ENCODE results near the gene ARIH1. TPM values are rescaled to one million over a fixed set of nuclear protein-coding genes. Genes with fewer than 3 reads are reported as not detected.

ARIH1 gene
- total RNA-seq, 1 donor from 2014 or later, result 54.9 TPM

DNA sequence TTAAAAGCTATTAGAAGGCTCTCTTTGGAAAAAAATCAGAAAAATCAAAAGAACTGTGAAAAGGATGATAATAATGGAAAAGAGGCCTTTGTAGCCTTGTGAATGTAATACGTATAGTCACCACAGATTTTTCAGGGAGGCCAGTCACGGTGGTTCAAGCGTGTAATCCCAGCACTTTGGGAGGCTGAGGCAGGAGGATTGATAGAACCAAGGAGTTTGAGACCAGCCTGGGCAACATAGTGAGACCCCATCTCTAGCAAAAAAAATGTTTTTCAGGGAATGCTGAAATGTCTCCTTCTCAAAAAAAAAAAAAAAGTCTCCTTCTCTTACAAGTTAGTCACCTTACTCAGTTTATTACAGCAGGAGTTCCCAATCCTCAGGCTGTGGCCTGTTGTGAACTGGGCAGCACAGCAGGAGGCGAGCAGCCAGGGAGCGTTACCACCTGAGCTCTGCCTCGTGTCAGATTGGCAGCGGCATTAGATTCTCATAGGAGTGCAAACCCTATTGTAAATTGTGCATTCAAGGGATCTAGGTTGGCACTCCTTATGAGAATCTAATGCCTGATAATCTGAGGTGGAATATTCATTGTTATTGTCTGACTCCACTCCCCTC is 15.9 kb downstream of the ARIH1 start:
- Histone ChIP-seq H3K27me3 (ENCODE audit: control insufficient read depth, insufficient read depth, low read length) (no peaks in the 10 kb centered on the region), H3K36me3 (ENCODE audit: control insufficient read depth, insufficient read depth, low read length) (no peaks in the 10 kb centered on the region), H3K4me3 (ENCODE audit: low read depth, low read length) (no peak overlapping the region)
- TF ChIP-seq CTCF (IDR thresholded peaks at IDR 0.05; ENCODE audit: insufficient read depth, low read length, poor library complexity, severe bottlenecking), result no peak
- no peak for DNase-seq (ENCODE audit: low read depth)

DNA sequence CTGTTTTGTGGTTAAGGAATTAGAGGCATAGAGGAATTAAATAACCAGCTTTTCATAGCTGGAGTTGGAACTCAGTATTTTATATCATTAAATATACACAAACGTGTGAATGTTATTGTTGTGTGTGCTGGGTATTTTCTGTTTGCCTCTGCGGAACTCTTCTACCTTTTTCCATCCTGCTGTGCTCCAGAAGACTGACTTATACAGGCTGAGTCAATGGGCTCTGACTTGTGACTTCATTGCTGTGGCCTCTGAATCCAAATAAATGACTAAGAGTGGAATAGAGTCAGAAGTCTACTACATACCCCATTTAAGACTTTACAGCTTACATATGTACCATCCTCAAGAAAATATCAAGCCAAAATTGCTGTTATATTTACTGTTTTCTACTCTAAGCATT is 17.6 kb downstream of the ARIH1 start:
- no peak for TF ChIP-seq CTCF (IDR thresholded peaks at IDR 0.05; ENCODE audit: insufficient read depth, low read length, poor library complexity, severe bottlenecking)
- no peaks in the 10 kb centered on the region for H3K27me3 ChIP-seq (ENCODE audit: control insufficient read depth, insufficient read depth, low read length)
- H3K4me3 ChIP-seq (ENCODE audit: low read depth, low read length), result no peak overlapping the region
- no peaks in the 10 kb centered on the region for H3K36me3 ChIP-seq (ENCODE audit: control insufficient read depth, insufficient read depth, low read length)
- peak; percentile 59 for DNase-seq (ENCODE audit: low read depth)

DNA sequence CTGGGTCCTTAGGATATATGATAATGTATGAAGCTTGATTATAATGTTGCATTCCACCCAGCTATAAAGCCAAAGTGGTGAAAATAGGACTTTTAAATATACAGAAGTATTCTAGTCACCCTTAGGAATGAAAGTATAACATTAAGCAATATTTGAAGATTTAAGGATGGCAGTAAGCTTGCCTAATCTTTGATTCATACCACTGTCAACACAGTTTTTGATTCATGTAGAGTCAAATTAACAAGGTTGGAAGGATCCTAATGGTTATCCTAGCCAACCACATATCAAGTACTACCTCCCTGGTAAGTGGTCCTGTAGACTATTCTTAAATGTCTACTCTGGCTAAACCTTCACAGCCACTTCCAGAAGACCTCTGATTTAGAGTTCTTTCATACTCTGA is 18.6 kb downstream of the ARIH1 start:
- H3K36me3 ChIP-seq (ENCODE audit: control insufficient read depth, insufficient read depth, low read length), result no peaks in the 10 kb centered on the region
- H3K27me3 ChIP-seq (ENCODE audit: control insufficient read depth, insufficient read depth, low read length), result no peaks in the 10 kb centered on the region
- no peak overlapping the region for H3K4me3 ChIP-seq (ENCODE audit: low read depth, low read length)
- TF ChIP-seq CTCF (IDR thresholded peaks at IDR 0.05; ENCODE audit: insufficient read depth, low read length, poor library complexity, severe bottlenecking), result no peak
- DNase-seq (ENCODE audit: low read depth), result no peak

- no peak for DNase-seq (ENCODE audit: low read depth)
- Histone ChIP-seq H3K36me3 (ENCODE audit: control insufficient read depth, insufficient read depth, low read length) (no peaks in the 10 kb centered on the region), H3K4me3 (ENCODE audit: low read depth, low read length) (no peak overlapping the region), H3K27me3 (ENCODE audit: control insufficient read depth, insufficient read depth, low read length) (no peaks in the 10 kb centered on the region)
- no peak for TF ChIP-seq CTCF (IDR thresholded peaks at IDR 0.05; ENCODE audit: insufficient read depth, low read length, poor library complexity, severe bottlenecking)
Observed at GRCh38 chr15:72493220-72493619, 19.1 kb downstream of the ARIH1 start.

- DNase-seq (ENCODE audit: low read depth), result no peak
- TF ChIP-seq CTCF (IDR thresholded peaks at IDR 0.05; ENCODE audit: insufficient read depth, low read length, poor library complexity, severe bottlenecking), result no peak
- Histone ChIP-seq H3K36me3 (ENCODE audit: control insufficient read depth, insufficient read depth, low read length) (no peaks in the 10 kb centered on the region), H3K27me3 (ENCODE audit: control insufficient read depth, insufficient read depth, low read length) (no peaks in the 10 kb centered on the region), H3K4me3 (ENCODE audit: low read depth, low read length) (no peak overlapping the region)
Observed at GRCh38 chr15:72495007-72495406, 20.9 kb downstream of the ARIH1 start.

- Histone ChIP-seq H3K27me3 (ENCODE audit: control insufficient read depth, insufficient read depth, low read length) (no peaks in the 10 kb centered on the region), H3K4me3 (ENCODE audit: low read depth, low read length) (no peak overlapping the region), H3K36me3 (ENCODE audit: control insufficient read depth, insufficient read depth, low read length) (no peaks in the 10 kb centered on the region)
- DNase-seq (ENCODE audit: low read depth), result no peak
- no peak for TF ChIP-seq CTCF (IDR thresholded peaks at IDR 0.05; ENCODE audit: insufficient read depth, low read length, poor library complexity, severe bottlenecking)
Observed at GRCh38 chr15:72496783-72497182, 22.7 kb downstream of the ARIH1 start.
